Esophagus muscularis mucosa (tissue), 3 donors: Measurements from ENCODE around the gene ZNF407.

ENCODE experiments used
- POLR2A ChIP-seq: fragments of 450-650 bp; IDR thresholded peaks from one replicate; pipeline ENCODE4 v1.6.1; 2017; ENCODE audit warnings: antibody characterized with exemption, moderate library complexity, mild to moderate bottlenecking, low read depth
- POLR2AphosphoS5 ChIP-seq, 2 donors: sonication (generic); formaldehyde crosslinking; IDR thresholded peaks; one replicate each; pipeline ENCODE4 v1.6.1; 2017; ENCODE audit warnings: antibody characterized with exemption in 2 of 2
- TF ChIP-seq, protein P1 (sequence below), 3 experiments: fragments of 200-600 bp in 2 of 3; fragments of 450-650 bp in 1 of 3; sonication (generic) in 2 of 3; IDR thresholded peaks; one replicate each; pipeline ENCODE4 v1.5.1; 2017 to 2019; ENCODE audit warnings: antibody characterized with exemption in 3 of 3, mild to moderate bottlenecking in 2 of 3, moderate library complexity in 1 of 3

- TF ChIP-seq, protein P1, sequence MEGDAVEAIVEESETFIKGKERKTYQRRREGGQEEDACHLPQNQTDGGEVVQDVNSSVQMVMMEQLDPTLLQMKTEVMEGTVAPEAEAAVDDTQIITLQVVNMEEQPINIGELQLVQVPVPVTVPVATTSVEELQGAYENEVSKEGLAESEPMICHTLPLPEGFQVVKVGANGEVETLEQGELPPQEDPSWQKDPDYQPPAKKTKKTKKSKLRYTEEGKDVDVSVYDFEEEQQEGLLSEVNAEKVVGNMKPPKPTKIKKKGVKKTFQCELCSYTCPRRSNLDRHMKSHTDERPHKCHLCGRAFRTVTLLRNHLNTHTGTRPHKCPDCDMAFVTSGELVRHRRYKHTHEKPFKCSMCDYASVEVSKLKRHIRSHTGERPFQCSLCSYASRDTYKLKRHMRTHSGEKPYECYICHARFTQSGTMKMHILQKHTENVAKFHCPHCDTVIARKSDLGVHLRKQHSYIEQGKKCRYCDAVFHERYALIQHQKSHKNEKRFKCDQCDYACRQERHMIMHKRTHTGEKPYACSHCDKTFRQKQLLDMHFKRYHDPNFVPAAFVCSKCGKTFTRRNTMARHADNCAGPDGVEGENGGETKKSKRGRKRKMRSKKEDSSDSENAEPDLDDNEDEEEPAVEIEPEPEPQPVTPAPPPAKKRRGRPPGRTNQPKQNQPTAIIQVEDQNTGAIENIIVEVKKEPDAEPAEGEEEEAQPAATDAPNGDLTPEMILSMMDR (IDR thresholded peaks at IDR 0.05) = no peak
- no peak for TF ChIP-seq POLR2A
- TF ChIP-seq POLR2AphosphoS5 (IDR thresholded peaks at IDR 0.05) = no peak
Measured at GRCh38 chr18:75072672-75073371, 475.2 kb downstream of the ZNF407 start.
